DMS153 treated with DMSO at 0.1 percent for 48 hours (cell line): ENCODE results near the gene KRTAP19-1.
A peak's percentile ranks its signal among the peaks of the same experiment; 100 is the strongest.
"Not testable (repeated sequence)": the region's sequence is repeated elsewhere in the genome, so short reads cannot be mapped to it uniquely, and the experiment has no call there.

Experiments
- DNase-seq: peaks from one replicate; lab custom pipeline; 2025; ENCODE audit not compliant: unreplicated experiment; lab: John Stamatoyannopoulos, UW

Gene KRTAP19-1

GRCh38 chr21:30480145-30480544, at the start of gene KRTAP19-1:
Gene KRTAP19-1 (minus strand): TSS chr21:30480367. CDS start chr21:30480317, 50 bp downstream.
- DNase-seq, result no peak

GRCh38 chr21:30518876-30519275, 38.7 kb upstream of the KRTAP19-1 start:
- no peak for DNase-seq

- DNase-seq, result no peak
Observed at GRCh38 chr21:30515681-30516080, 35.5 kb upstream of the KRTAP19-1 start.

GRCh38 chr21:30505621-30506205, 25.5 kb upstream of the KRTAP19-1 start:
- DNase-seq, result not testable (repeated sequence)

DNA sequence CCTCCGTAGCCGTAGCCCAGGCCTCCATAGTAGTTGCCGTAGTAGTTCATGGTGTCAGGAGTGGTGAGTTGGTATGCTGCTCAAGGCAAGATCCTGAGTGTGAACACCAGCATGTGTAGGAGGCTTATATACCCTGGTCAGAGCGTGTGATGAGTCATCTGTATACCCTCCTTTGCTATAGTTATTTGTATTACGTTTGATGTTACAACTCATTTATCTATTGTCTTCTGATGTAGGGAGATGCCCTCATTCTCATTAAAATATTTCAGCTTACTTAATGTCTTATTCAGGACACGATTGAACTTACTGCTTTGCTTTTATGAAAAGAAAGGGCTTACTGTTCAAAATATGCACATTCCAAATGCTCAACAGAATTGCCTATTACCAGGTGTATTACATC, 21.9 kb upstream of the KRTAP19-1 start, which contains the start of gene KRTAP19-5:
KRTAP19-5 (minus strand) TSS at position 101 of the 400 bp plus-strand sequence; CDS start at position 50, 51 bp downstream.
- no peak for DNase-seq

DNA sequence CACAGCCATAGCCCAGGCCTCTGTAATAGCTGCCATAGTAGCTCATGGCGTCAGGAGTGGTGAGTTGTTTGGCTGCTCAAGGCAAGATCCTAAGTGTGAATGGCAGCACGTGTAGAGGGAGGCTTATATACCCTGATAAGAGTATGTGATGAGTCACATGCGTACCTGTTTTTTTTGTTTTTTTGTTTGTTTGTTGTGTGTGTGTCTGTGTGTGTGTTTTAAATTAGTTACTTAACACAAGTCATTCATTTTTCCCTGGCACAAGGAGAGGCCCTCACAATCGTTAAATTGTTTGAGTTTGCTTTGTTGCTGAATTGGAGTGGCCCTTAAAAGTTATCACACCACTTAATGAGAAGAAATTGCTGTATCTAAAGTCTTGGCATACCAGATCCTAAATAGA, 16.9 kb upstream of the KRTAP19-1 start, which contains the start of gene KRTAP19-4:
KRTAP19-4 (minus strand) TSS at position 101 of the 400 bp plus-strand sequence; CDS start at position 46, 55 bp downstream.
- DNase-seq, result no peak

- no peak for DNase-seq
Observed at GRCh38 chr21:30491963-30492428, 11.8 kb upstream of the KRTAP19-1 start, which contains the start of gene KRTAP19-3. Gene KRTAP19-3 (minus strand): TSS chr21:30492013. CDS start chr21:30491957, 56 bp downstream.

- DNase-seq, result no peak
Observed at GRCh38 chr21:30487336-30487735, 7.2 kb upstream of the KRTAP19-1 start, which contains the start of gene KRTAP19-2. Gene KRTAP19-2 (minus strand): TSS chr21:30487436. CDS start chr21:30487348, 88 bp downstream.

DNA sequence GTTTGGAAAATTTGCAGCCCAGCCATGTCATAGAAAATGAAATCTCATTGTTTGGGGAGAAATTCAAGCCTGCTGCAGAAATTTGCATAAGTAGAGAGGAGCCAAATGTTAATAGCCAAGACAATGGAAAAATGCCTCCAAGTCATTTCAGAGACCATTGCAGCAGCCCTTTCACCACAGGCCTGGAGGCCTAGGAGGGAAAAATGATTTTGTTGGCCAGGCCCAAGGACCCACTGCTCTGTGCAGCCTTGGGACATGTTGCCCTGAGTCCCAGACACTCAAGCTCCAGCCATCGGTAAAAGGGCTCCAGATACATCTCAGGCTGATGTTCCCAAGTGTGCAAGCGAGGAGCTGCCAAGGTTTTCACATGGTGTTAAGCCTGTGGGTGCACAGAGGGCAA, 6.0 kb upstream of the KRTAP19-1 start:
- no peak for DNase-seq

GRCh38 chr21:30482130-30482529, 2.0 kb upstream of the KRTAP19-1 start:
- DNase-seq, result no peak

- no peak for DNase-seq
Observed at GRCh38 chr21:30479259-30479658, 908 bp downstream of the KRTAP19-1 start.

DNA sequence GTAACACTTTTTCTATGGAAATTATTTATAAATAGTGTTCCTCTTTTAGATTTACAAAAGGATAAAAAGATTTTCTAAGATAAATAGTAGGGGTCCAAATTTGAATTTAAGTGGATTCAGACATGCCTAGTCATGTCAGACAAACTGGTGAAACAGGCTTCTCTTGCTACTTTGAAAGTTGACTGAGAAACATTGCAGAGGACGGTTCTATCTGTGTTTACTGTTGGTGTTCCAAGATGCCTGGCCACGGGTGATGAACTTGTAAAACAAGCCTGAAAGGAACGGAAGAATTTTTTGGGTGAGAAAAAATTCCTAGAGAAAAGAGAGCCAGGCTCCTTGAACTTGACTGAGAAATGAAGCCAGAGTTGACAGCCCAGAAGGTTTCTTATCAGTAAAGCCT, 2.2 kb downstream of the KRTAP19-1 start:
- DNase-seq, result no peak

DNA sequence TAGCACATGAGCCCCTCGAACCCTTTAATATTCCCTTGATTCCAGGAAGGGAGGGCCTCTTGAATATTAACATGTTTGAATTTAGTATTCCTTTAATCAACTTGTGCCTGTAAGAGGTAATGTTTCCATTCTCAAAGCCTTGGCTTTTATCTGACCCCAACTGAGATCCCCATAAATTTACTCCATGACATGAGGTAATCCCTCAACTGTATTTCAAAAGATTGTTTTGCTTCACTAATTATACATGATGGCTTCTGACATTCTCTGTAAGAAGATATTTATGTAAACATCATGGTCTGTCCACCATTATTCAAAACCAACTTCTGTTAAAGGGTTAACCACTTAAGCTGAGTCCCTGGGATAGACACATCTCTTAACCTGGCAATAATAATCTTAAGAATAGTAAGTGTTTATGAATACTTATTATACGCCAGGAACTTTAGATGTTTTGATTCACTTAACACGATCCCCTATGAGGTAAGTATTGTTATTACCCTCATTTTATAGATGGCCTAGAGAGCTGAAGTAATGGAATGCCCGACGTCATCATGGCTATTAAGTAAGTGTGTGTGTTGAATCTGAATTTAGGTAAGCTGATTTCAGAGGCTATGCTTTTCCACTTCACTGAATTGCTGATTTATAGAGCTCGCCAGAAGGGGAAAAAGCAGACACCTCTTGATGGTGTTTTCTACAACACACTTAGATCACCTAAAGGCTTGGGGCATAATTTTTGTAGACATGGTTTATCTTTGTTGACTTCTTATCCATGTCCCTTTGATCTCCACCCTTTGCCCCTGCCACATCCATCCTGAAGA, 11.1 kb downstream of the KRTAP19-1 start:
- no peak for DNase-seq

GRCh38 chr21:30463713-30464112, 16.5 kb downstream of the KRTAP19-1 start:
- no peak for DNase-seq

DNA sequence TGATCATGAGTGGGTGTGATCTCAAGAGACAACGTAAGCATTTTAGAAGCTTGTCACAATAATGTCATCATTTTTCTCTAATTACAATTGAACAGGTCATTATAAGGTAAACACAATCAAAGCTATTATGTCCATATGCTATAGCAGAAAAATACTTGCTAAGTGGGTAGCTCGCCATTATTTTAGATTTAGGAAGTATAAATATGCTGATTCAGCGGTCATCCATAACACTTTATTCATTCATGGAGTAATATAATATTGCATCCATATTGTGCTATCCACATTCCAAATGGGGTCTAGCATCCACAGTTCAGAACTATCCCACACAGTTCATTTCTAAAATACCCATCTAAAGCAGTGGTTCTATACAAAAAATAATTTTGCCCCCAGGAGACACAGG, 31.7 kb downstream of the KRTAP19-1 start:
- DNase-seq, result no peak

GRCh38 chr21:30447056-30447455, 33.1 kb downstream of the KRTAP19-1 start:
- DNase-seq, result no peak

GRCh38 chr21:30444204-30444603, 36.0 kb downstream of the KRTAP19-1 start:
- DNase-seq, result no peak

GRCh38 chr21:30443226-30443625, 36.9 kb downstream of the KRTAP19-1 start:
- DNase-seq, result no peak

- DNase-seq, result no peak
Observed at GRCh38 chr21:30439975-30440374, 40.2 kb downstream of the KRTAP19-1 start, which contains the start of gene KRTAP15-1. Gene KRTAP15-1 (plus strand): TSS chr21:30440275. CDS start chr21:30440328, 53 bp downstream.

- DNase-seq, result no peak
Observed at GRCh38 chr21:30437010-30437565, 43.1 kb downstream of the KRTAP19-1 start.

DNA sequence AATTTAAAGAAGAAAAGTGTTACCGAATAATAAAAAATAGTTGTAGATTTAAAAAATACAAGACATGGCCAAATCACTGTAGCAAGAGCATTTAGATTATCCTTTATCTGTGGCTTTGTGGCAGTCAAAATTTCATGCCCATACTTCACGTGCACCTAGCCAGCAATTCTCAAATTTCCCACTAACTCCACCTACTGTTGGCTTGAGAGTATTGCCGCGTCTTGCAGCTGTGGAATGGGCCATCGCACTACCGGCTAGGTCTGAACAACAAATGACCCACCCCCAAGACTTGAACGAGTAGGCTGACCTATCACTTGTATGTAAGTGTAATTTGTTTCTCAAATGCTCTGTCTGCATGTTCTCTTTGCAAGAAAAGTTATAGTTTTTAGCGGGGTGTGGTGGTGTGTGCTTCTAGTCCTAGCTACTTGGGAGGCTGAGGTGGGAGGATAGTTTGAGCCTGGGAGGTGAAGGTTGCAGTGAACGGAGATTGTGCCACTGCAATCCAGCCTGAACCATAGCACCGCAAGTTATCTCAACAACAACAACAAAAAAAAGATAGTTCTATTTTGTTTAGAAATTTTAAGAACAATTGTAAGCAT, 46.0 kb downstream of the KRTAP19-1 start:
- DNase-seq, result peak; percentile 14
